GM12801 (cell line): ENCODE data around the gene SLC39A11.

Experiments used
- CTCF ChIP-seq: IDR thresholded peaks from one replicate; pipeline ENCODE4 v1.5.1; 2011; ENCODE audit warnings: control low read depth; ENCODE audit not compliant: insufficient read length; ENCODE audit errors: extremely low read depth

Gene SLC39A11

GRCh38 chr17:72789711-72790110, 302.8 kb downstream of the SLC39A11 start:
- TF ChIP-seq CTCF, result no peak

- no peak for TF ChIP-seq CTCF
Observed at GRCh38 chr17:72788950-72789585, 303.4 kb downstream of the SLC39A11 start.

- TF ChIP-seq CTCF, result no peak
Observed at GRCh38 chr17:72786209-72786608, 306.3 kb downstream of the SLC39A11 start.

- no peak for TF ChIP-seq CTCF
Observed at GRCh38 chr17:72782985-72783701, 309.3 kb downstream of the SLC39A11 start.

GRCh38 chr17:72778169-72779151, 314.0 kb downstream of the SLC39A11 start:
- no peak for TF ChIP-seq CTCF

- TF ChIP-seq CTCF, result no peak
Observed at GRCh38 chr17:72775919-72776318, 316.6 kb downstream of the SLC39A11 start.

- no peak for TF ChIP-seq CTCF
Observed at GRCh38 chr17:72775237-72775636, 317.3 kb downstream of the SLC39A11 start.
